Choroid plexus epithelial cell (primary cell): ENCODE measurements around the gene FBXO10.
"Not testable (repeated sequence)": the region's sequence is repeated elsewhere in the genome, so short reads cannot be mapped to it uniquely, and the experiment has no call there.

Source experiments
- DNase-seq: peaks from one replicate; pipeline ENCODE4 v3.0.0-alpha.2; 2010; ENCODE audit warnings: low read depth
- H3K4me3 ChIP-seq: 2 replicates; pipeline ENCODE4 v1.5.1; 2011; ENCODE audit warnings: low read depth, mild to moderate bottlenecking, control low read depth, low read length, moderate library complexity
- TF ChIP-seq, protein P1 (sequence below): conservative IDR thresholded peaks from 2 replicates; pipeline ENCODE4 v1.5.1; 2011; ENCODE audit warnings: low read depth, mild to moderate bottlenecking, control low read depth, inconsistent platforms, low read length, moderate library complexity

FBXO10 gene

DNA sequence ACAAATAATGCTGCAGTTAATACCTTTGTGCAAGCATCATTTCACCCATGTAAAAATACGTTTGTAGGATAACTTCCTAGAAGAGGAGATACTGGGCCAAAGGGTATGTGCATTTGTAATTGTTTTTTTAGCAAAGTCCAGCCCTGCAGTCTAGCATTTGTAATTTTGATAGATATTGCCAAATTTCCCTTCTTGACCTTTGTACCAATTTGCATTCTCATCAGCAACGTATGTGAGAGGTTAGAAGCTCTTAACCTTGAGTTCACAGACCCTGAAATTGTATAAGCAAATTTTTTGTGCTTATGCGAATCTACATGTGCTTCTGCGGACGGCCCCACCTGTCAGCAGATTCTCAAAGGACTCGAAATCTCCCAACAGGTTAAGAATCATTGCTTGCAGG is 34.8 kb upstream of the FBXO10 start:
- TF ChIP-seq, protein P1, sequence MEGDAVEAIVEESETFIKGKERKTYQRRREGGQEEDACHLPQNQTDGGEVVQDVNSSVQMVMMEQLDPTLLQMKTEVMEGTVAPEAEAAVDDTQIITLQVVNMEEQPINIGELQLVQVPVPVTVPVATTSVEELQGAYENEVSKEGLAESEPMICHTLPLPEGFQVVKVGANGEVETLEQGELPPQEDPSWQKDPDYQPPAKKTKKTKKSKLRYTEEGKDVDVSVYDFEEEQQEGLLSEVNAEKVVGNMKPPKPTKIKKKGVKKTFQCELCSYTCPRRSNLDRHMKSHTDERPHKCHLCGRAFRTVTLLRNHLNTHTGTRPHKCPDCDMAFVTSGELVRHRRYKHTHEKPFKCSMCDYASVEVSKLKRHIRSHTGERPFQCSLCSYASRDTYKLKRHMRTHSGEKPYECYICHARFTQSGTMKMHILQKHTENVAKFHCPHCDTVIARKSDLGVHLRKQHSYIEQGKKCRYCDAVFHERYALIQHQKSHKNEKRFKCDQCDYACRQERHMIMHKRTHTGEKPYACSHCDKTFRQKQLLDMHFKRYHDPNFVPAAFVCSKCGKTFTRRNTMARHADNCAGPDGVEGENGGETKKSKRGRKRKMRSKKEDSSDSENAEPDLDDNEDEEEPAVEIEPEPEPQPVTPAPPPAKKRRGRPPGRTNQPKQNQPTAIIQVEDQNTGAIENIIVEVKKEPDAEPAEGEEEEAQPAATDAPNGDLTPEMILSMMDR, result no peak

GRCh38 chr9:37609735-37610397 is 33.7 kb upstream of the FBXO10 start:
- no peak overlapping the region for H3K4me3 ChIP-seq
- TF ChIP-seq, protein P1, result no peak
- DNase-seq, result no peak

More for the DNA sequence above, 34.8 kb upstream of the FBXO10 start:
- DNase-seq, result no peak
- H3K4me3 ChIP-seq, result no peak overlapping the region

- TF ChIP-seq, protein P1, result no peak
- H3K4me3 ChIP-seq, result no peak overlapping the region
- DNase-seq, result no peak
Observed at GRCh38 chr9:37608250-37608649, 32.1 kb upstream of the FBXO10 start.

DNA sequence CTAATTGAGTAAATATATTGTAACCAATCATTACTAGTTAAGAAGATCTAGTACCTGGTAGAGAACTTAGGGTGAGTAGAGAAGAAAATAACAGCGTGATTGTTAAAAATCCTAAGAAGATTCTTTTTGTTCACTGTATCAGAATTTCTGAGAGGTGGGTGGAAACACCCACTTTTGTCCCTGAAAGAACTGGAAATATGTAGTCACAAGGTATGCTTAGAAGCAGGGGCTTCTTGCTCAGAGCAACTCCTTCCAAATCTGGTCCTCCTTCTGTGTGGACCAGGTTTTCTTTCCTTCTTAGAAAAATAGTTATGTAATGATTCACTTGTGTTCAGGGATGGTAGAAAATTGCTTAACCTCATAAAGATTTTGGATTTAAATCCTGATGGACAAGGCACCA is 28.1 kb upstream of the FBXO10 start:
- TF ChIP-seq, protein P1, result no peak
- DNase-seq, result no peak
- no peak overlapping the region for H3K4me3 ChIP-seq

GRCh38 chr9:37602817-37603216 is 26.6 kb upstream of the FBXO10 start:
- no peak overlapping the region for H3K4me3 ChIP-seq
- TF ChIP-seq, protein P1, result no peak
- DNase-seq, result no peak

DNA sequence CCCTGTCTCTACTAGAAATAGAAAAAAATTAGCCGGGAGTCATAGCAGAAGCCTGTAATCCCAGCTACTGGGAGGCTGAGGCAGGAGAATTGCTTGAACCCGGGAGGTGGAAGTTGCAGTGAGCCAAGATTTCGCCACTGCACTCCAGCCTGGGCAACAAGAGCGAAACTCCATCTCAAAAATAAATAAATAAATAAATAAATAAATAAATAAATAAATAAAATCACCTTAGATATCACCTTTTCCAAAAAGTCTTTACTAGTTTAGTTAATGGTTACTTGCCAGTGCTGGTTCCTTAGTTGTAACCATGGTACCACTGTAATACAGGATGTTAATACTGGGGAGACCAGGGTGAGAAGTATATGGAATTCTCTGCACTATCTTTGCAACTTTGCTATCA is 25.9 kb upstream of the FBXO10 start:
- DNase-seq, H3K4me3 ChIP-seq: not testable (repeated sequence)

DNA sequence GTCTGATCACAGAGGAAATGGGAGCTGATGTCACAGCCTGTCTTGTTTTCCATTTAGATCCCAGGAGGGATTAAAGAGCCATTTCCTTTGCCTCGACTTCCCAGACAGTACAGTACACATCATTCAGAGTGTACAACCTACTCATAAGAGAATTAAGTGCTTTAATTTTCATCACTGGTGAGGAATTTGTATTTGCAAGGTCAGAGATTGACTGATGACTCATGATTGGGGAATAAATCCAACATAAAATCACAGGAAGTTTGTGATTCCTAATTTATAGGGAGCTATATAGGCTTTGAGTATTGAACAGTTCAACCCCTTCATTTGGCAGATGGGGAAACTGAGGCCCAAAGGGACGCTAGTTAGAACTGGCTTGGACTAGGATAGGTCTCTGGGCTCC is 20.3 kb upstream of the FBXO10 start:
- H3K4me3 ChIP-seq, result no peak overlapping the region
- DNase-seq, result peak; percentile 29
- TF ChIP-seq, protein P1, result no peak
